ENCODE data around the gene CDC14A.

The CDC14A gene

GRCh38 chr1:100387657-100388350 is 35.5 kb downstream of the CDC14A start:
- no peaks in the 10 kb centered on the region for H3K79me2 ChIP-seq (ENCODE audit: insufficient read depth, low read length)

GRCh38 chr1:100390531-100390930 is 38.2 kb downstream of the CDC14A start:
- Histone ChIP-seq H3K4me2 (ENCODE audit: low read length) (no peak overlapping the region), H3F3A (ENCODE audit: insufficient read depth, low read length) (no peaks in the 10 kb centered on the region), H2AFZ (ENCODE audit: low read length) (no peak overlapping the region), H3K27me3 (ENCODE audit: insufficient read depth, low read length) (no peaks in the 10 kb centered on the region), H3K4me1 (ENCODE audit: insufficient read depth, low read length, severe bottlenecking) (no peaks in the 10 kb centered on the region), H4K20me1 (ENCODE audit: insufficient read depth, low read length) (no peaks in the 10 kb centered on the region), H3K9me2 (ENCODE audit: low read depth, low read length) (no peaks in the 10 kb centered on the region), H3K27ac (ENCODE audit: low read depth, low read length, poor library complexity, severe bottlenecking) (no peak overlapping the region), H3K36me3 (ENCODE audit: insufficient read depth, low read length) (no peaks in the 10 kb centered on the region), H3K4me3 (ENCODE audit: low read depth, low read length, poor library complexity, severe bottlenecking) (no peak overlapping the region), H3K9me3 (ENCODE audit: low read length) (no peaks in the 10 kb centered on the region), H3K79me2 (ENCODE audit: insufficient read depth, low read length) (no peaks in the 10 kb centered on the region), H3K9ac (ENCODE audit: low read length) (no peak overlapping the region)
- no peak for TF ChIP-seq EZH2 (IDR thresholded peaks at IDR 0.05; ENCODE audit: borderline replicate concordance, low read length)
- no peak for TF ChIP-seq CTCF (IDR thresholded peaks at IDR 0.05; ENCODE audit: low read length)

More at GRCh38 chr1:100387657-100388350, 35.5 kb downstream of the CDC14A start:
- H3K4me1 ChIP-seq (ENCODE audit: insufficient read depth, low read length, severe bottlenecking): no peaks in the 10 kb centered on the region
- H3K27me3 ChIP-seq (ENCODE audit: insufficient read depth, low read length): no peaks in the 10 kb centered on the region
- H3K27ac ChIP-seq (ENCODE audit: low read depth, low read length, poor library complexity, severe bottlenecking): no peak overlapping the region
- H2AFZ ChIP-seq (ENCODE audit: low read length): no peak overlapping the region
- no peak for TF ChIP-seq CTCF (IDR thresholded peaks at IDR 0.05; ENCODE audit: low read length)
- TF ChIP-seq EZH2 (IDR thresholded peaks at IDR 0.05; ENCODE audit: borderline replicate concordance, low read length): no peak
- H4K20me1 ChIP-seq (ENCODE audit: insufficient read depth, low read length): no peaks in the 10 kb centered on the region
- H3K36me3 ChIP-seq (ENCODE audit: insufficient read depth, low read length): no peaks in the 10 kb centered on the region
- H3K9ac ChIP-seq (ENCODE audit: low read length): no peak overlapping the region
- H3K4me2 ChIP-seq (ENCODE audit: low read length): no peak overlapping the region
- H3K4me3 ChIP-seq (ENCODE audit: low read depth, low read length, poor library complexity, severe bottlenecking): no peak overlapping the region
- no peaks in the 10 kb centered on the region for H3K9me2 ChIP-seq (ENCODE audit: low read depth, low read length)
- no peaks in the 10 kb centered on the region for H3F3A ChIP-seq (ENCODE audit: insufficient read depth, low read length)
- H3K9me3 ChIP-seq (ENCODE audit: low read length): no peaks in the 10 kb centered on the region

- Histone ChIP-seq H3K9me3 (ENCODE audit: low read length) (no peaks in the 10 kb centered on the region), H3K4me3 (ENCODE audit: low read depth, low read length, poor library complexity, severe bottlenecking) (no peak overlapping the region), H3K79me2 (ENCODE audit: insufficient read depth, low read length) (no peaks in the 10 kb centered on the region), H2AFZ (ENCODE audit: low read length) (no peak overlapping the region), H3K27me3 (ENCODE audit: insufficient read depth, low read length) (no peaks in the 10 kb centered on the region), H3K27ac (ENCODE audit: low read depth, low read length, poor library complexity, severe bottlenecking) (no peak overlapping the region), H4K20me1 (ENCODE audit: insufficient read depth, low read length) (no peaks in the 10 kb centered on the region), H3K36me3 (ENCODE audit: insufficient read depth, low read length) (no peaks in the 10 kb centered on the region), H3K9ac (ENCODE audit: low read length) (no peak overlapping the region), H3K4me1 (ENCODE audit: insufficient read depth, low read length, severe bottlenecking) (no peaks in the 10 kb centered on the region), H3F3A (ENCODE audit: insufficient read depth, low read length) (no peaks in the 10 kb centered on the region), H3K9me2 (ENCODE audit: low read depth, low read length) (no peaks in the 10 kb centered on the region), H3K4me2 (ENCODE audit: low read length) (no peak overlapping the region)
- TF ChIP-seq EZH2 (IDR thresholded peaks at IDR 0.05; ENCODE audit: borderline replicate concordance, low read length) (no peak), CTCF (IDR thresholded peaks at IDR 0.05; ENCODE audit: low read length) (no peak)
Observed at GRCh38 chr1:100391675-100392074, 39.4 kb downstream of the CDC14A start.
